ENCODE results near the gene LOXL1.

DNA sequence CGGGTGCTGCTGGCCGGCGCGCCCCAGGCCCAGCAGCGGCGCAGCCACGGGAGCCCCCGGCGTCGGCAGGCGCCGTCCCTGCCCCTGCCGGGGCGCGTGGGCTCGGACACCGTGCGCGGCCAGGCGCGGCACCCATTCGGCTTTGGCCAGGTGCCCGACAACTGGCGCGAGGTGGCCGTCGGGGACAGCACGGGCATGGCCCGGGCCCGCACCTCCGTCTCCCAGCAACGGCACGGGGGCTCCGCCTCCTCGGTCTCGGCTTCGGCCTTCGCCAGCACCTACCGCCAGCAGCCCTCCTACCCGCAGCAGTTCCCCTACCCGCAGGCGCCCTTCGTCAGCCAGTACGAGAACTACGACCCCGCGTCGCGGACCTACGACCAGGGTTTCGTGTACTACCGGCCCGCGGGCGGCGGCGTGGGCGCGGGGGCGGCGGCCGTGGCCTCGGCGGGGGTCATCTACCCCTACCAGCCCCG, 777 bp downstream of the LOXL1 start:
- TF ChIP-seq, protein P1, sequence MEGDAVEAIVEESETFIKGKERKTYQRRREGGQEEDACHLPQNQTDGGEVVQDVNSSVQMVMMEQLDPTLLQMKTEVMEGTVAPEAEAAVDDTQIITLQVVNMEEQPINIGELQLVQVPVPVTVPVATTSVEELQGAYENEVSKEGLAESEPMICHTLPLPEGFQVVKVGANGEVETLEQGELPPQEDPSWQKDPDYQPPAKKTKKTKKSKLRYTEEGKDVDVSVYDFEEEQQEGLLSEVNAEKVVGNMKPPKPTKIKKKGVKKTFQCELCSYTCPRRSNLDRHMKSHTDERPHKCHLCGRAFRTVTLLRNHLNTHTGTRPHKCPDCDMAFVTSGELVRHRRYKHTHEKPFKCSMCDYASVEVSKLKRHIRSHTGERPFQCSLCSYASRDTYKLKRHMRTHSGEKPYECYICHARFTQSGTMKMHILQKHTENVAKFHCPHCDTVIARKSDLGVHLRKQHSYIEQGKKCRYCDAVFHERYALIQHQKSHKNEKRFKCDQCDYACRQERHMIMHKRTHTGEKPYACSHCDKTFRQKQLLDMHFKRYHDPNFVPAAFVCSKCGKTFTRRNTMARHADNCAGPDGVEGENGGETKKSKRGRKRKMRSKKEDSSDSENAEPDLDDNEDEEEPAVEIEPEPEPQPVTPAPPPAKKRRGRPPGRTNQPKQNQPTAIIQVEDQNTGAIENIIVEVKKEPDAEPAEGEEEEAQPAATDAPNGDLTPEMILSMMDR (IDR thresholded peaks at IDR 0.05) = no peak
- TF ChIP-seq, protein P2, sequence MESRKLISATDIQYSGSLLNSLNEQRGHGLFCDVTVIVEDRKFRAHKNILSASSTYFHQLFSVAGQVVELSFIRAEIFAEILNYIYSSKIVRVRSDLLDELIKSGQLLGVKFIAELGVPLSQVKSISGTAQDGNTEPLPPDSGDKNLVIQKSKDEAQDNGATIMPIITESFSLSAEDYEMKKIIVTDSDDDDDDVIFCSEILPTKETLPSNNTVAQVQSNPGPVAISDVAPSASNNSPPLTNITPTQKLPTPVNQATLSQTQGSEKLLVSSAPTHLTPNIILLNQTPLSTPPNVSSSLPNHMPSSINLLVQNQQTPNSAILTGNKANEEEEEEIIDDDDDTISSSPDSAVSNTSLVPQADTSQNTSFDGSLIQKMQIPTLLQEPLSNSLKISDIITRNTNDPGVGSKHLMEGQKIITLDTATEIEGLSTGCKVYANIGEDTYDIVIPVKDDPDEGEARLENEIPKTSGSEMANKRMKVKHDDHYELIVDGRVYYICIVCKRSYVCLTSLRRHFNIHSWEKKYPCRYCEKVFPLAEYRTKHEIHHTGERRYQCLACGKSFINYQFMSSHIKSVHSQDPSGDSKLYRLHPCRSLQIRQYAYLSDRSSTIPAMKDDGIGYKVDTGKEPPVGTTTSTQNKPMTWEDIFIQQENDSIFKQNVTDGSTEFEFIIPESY (IDR thresholded peaks at IDR 0.05; ENCODE audit: borderline replicate concordance, low read depth) = no peak
